Neutrophil (primary cell): ENCODE measurements around the gene SLC36A3.
"Not testable (repeated sequence)": the region's sequence is repeated elsewhere in the genome, so short reads cannot be mapped to it uniquely, and the experiment has no call there.

Experiments
- H3K27ac ChIP-seq: fragments of 200-600 bp; sonication (generic); 2 replicates; pipeline ENCODE4 v1.5.1; 2016; ENCODE audit warnings: mild to moderate bottlenecking, moderate library complexity
- H3K27me3 ChIP-seq: fragments of 200-600 bp; sonication (generic); 2 replicates; pipeline ENCODE4 v1.6.0; 2016; ENCODE audit warnings: mild to moderate bottlenecking
- H3K36me3 ChIP-seq: fragments of 200-600 bp; sonication (generic); 2 replicates; pipeline ENCODE4 v1.5.1; 2017
- H3K4me1 ChIP-seq, 2 experiments: fragments of 200-600 bp in 1 of 2; sonication (generic) in 1 of 2; 1 replicate in 1 of 2; 2 replicates in 1 of 2; pipeline versions ENCODE4 v1.5.1 to v1.6.1; 2013 to 2016; ENCODE audit warnings: low read depth in 1 of 2, low read length in 1 of 2, mild to moderate bottlenecking in 1 of 2, moderate library complexity in 1 of 2; ENCODE audit not compliant: control insufficient read depth in 1 of 2, insufficient read depth in 1 of 2
- H3K4me3 ChIP-seq, 2 experiments: fragments of 200-600 bp in 1 of 2; sonication (generic) in 1 of 2; 1 replicate in 1 of 2; 2 replicates in 1 of 2; pipeline ENCODE4 v1.5.1; 2013 to 2016; ENCODE audit warnings: low read depth in 1 of 2, low read length in 1 of 2, mild to moderate bottlenecking in 1 of 2, moderate library complexity in 1 of 2
- H3K9me3 ChIP-seq: fragments of 200-600 bp; sonication (generic); 2 replicates; pipeline ENCODE4 v1.5.1; 2016
- CTCF ChIP-seq: fragments of 200-600 bp; sonication (generic); IDR thresholded peaks from 2 replicates; pipeline ENCODE4 v1.5.1; 2016; ENCODE audit warnings: antibody characterized with exemption

SLC36A3 gene

GRCh38 chr5:151244206-151244605, 59.4 kb downstream of the SLC36A3 start:
- TF ChIP-seq CTCF, result no peak
- no peaks in the 10 kb centered on the region for H3K9me3 ChIP-seq
- H3K27ac ChIP-seq, result no peak overlapping the region

GRCh38 chr5:151243564-151243963, 60.0 kb downstream of the SLC36A3 start:
- Histone ChIP-seq H3K27ac (no peak overlapping the region), H3K9me3 (no peaks in the 10 kb centered on the region), H3K4me3 (no peak overlapping the region), H3K36me3 (no peaks in the 10 kb centered on the region), H3K4me1 (peaks cover 18 to 25% of the 10 kb centered on the region in 2 experiments), H3K27me3 (peaks cover 1% of the 10 kb centered on the region)
- TF ChIP-seq CTCF, result no peak

More at GRCh38 chr5:151244206-151244605, 59.4 kb downstream of the SLC36A3 start:
- Histone ChIP-seq H3K27me3 (no peaks in the 10 kb centered on the region), H3K36me3 (no peaks in the 10 kb centered on the region), H3K4me1 (peaks cover 16 to 22% of the 10 kb centered on the region in 2 experiments), H3K4me3 (no peak overlapping the region)

- Histone ChIP-seq H3K27me3 (peaks cover 6% of the 10 kb centered on the region), H3K4me1 (peaks cover 18 to 25% of the 10 kb centered on the region in 2 experiments), H3K4me3 (no peak overlapping the region), H3K27ac (no peak overlapping the region), H3K36me3 (no peaks in the 10 kb centered on the region), H3K9me3 (no peaks in the 10 kb centered on the region)
- no peak for TF ChIP-seq CTCF
These were observed 60.4 kb downstream of the SLC36A3 start for GRCh38 chr5:151243127-151243526.

GRCh38 chr5:151240924-151241635, 62.5 kb downstream of the SLC36A3 start:
- Histone ChIP-seq H3K4me1 (peaks cover 17 to 25% of the 10 kb centered on the region in 2 experiments), H3K27ac (no peak overlapping the region), H3K4me3 (no peak overlapping the region), H3K27me3 (peaks cover 6% of the 10 kb centered on the region), H3K9me3 (no peaks in the 10 kb centered on the region), H3K36me3 (no peaks in the 10 kb centered on the region)
- no peak for TF ChIP-seq CTCF

- not testable (repeated sequence) for H3K27me3 ChIP-seq, H3K27ac ChIP-seq, H3K4me3 ChIP-seq, H3K36me3 ChIP-seq, H3K9me3 ChIP-seq
- H3K4me1 ChIP-seq, result peaks cover 16 to 25% of the 10 kb centered on the region in 2 experiments
These were observed 63.2 kb downstream of the SLC36A3 start for GRCh38 chr5:151240268-151240835.

GRCh38 chr5:151239237-151239861, 64.2 kb downstream of the SLC36A3 start:
- H3K27ac ChIP-seq, result no peak overlapping the region

More at GRCh38 chr5:151239237-151239861, 64.2 kb downstream of the SLC36A3 start:
- peaks cover 23 to 31% of the 10 kb centered on the region in 2 experiments for H3K4me1 ChIP-seq
- TF ChIP-seq CTCF, result peak; percentile 92
- H3K4me3 ChIP-seq, result no peak overlapping the region
- H3K9me3 ChIP-seq, result no peaks in the 10 kb centered on the region
- no peaks in the 10 kb centered on the region for H3K36me3 ChIP-seq
- peaks cover 6% of the 10 kb centered on the region for H3K27me3 ChIP-seq
